ENCODE measurements around the gene MRTFB. TPM values are rescaled to one million over a fixed set of nuclear protein-coding genes. Genes with fewer than 3 reads are reported as not detected.

The MRTFB gene
- total and polyA plus RNA-seq, 2 experiments from 2014 or later = 13.9 to 22.2 TPM

DNA sequence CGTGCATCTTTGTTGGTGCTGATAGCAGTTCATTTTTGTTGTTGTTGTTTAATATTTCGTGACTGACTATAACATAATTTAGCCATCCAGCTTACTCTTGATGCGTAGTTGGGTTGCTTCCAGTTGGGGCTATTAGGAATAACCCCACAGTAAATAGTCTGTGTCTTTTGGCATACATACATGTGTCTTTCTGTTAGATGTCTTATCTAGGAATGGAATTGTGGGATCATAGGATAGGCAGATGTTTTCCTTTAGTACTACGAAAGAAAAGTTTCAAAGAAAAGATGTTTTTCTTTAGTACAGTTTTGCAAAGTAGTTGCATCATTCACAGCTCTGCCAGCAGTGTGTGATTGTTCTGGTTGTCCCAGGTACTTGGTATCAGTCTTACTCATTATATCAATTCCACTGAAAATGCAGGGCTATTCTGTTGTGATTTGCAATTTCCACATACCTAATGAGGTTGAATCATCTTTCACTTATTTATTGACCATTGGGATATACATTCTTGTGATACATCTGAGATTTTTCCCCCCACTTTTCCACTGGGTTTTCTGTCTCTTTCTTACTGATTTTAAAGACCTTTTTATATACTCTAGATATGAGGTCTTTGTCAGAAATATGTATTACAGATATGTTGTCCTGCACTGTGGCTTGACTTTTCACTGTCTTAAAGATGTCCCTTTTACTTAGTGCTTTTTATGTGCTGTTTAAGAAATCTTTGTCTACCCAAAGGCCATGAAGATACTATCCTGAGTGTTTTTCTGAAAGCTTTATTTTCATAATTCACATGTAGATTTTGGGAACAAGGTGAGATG is 173.3 kb downstream of the MRTFB start:
- H3K9me3 Mint-ChIP-seq = no peaks in the 10 kb centered on the region
- DNase-seq (ENCODE audit: low spot score) (no peak), ATAC-seq (no peak)
- peaks cover 27% of the 10 kb centered on the region for H3K36me3 Mint-ChIP-seq (ENCODE audit: low read depth)
- H3K27me3 ChIP-seq (ENCODE audit: insufficient read depth) = no peaks in the 10 kb centered on the region
- no peaks in the 10 kb centered on the region for H3K4me1 Mint-ChIP-seq
- no peak overlapping the region for H2AFZ ChIP-seq
- H3K9me2 ChIP-seq (ENCODE audit: insufficient read depth) = no peaks in the 10 kb centered on the region
- no peak overlapping the region for H3K4me3 Mint-ChIP-seq
- no peak overlapping the region for H3K4me3 ChIP-seq
- no peaks in the 10 kb centered on the region for H3K27me3 Mint-ChIP-seq (ENCODE audit: insufficient read depth, low read depth, poor library complexity)
- no peaks in the 10 kb centered on the region for H3K79me2 ChIP-seq (replicated peaks; ENCODE audit: insufficient read depth)
- peaks cover 23% of the 10 kb centered on the region for H3K36me3 ChIP-seq (ENCODE audit: insufficient read depth)
- no peak overlapping the region for H3K27ac ChIP-seq (ENCODE audit: low read depth)
- no peaks in the 10 kb centered on the region for H3K4me1 ChIP-seq (ENCODE audit: insufficient read depth)
- no peak overlapping the region for H3K27ac Mint-ChIP-seq
- H3F3A ChIP-seq (replicated peaks; ENCODE audit: low read depth) = no peaks in the 10 kb centered on the region
- no peak for TF ChIP-seq EZH2 (IDR thresholded peaks at IDR 0.05; ENCODE audit: low read depth, unreplicated experiment)
- H3K4me2 ChIP-seq = no peak overlapping the region
- 0 out of 2 replicates have a peak, but pooled peaks cover 3% of the 10 kb centered on the region for H4K20me1 ChIP-seq (replicated peaks; ENCODE audit: insufficient read depth)

- Histone ChIP-seq H3K9me2 (ENCODE audit: insufficient read depth) (no peaks in the 10 kb centered on the region), H3F3A (replicated peaks; ENCODE audit: low read depth) (peaks cover 5% of the 10 kb centered on the region; the same call in 1 of the 2 replicates), H3K79me2 (replicated peaks; ENCODE audit: insufficient read depth) (no peaks in the 10 kb centered on the region), H3K4me1 (ENCODE audit: insufficient read depth) (no peaks in the 10 kb centered on the region; the same call in 1 of the 2 replicates), H3K36me3 (ENCODE audit: insufficient read depth) (peaks cover 31% of the 10 kb centered on the region), H3K27me3 (ENCODE audit: insufficient read depth) (no peaks in the 10 kb centered on the region), H2AFZ (no peak overlapping the region), H3K4me3 (no peak overlapping the region), H4K20me1 (replicated peaks; ENCODE audit: insufficient read depth) (peaks cover 7% of the 10 kb centered on the region; the same call in 1 of the 2 replicates), H3K27ac (ENCODE audit: low read depth) (0 out of 2 replicates have a peak overlapping the region, but pooled peaks have one; percentile 21), H3K4me2 (no peak overlapping the region)
- peaks cover 55% of the 10 kb centered on the region for H3K36me3 Mint-ChIP-seq (ENCODE audit: low read depth)
- no peak for TF ChIP-seq NANOG (IDR thresholded peaks at IDR 0.05; ENCODE audit: borderline replicate concordance)
- TF ChIP-seq ZNF462 (CRISPR knock-in tag; IDR thresholded peaks at IDR 0.05) = no peak
- TF ChIP-seq, protein P1, sequence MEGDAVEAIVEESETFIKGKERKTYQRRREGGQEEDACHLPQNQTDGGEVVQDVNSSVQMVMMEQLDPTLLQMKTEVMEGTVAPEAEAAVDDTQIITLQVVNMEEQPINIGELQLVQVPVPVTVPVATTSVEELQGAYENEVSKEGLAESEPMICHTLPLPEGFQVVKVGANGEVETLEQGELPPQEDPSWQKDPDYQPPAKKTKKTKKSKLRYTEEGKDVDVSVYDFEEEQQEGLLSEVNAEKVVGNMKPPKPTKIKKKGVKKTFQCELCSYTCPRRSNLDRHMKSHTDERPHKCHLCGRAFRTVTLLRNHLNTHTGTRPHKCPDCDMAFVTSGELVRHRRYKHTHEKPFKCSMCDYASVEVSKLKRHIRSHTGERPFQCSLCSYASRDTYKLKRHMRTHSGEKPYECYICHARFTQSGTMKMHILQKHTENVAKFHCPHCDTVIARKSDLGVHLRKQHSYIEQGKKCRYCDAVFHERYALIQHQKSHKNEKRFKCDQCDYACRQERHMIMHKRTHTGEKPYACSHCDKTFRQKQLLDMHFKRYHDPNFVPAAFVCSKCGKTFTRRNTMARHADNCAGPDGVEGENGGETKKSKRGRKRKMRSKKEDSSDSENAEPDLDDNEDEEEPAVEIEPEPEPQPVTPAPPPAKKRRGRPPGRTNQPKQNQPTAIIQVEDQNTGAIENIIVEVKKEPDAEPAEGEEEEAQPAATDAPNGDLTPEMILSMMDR (conservative IDR thresholded peaks at IDR 0.05; ENCODE audit: low read depth in 2 of 2) = no peak
- TF ChIP-seq, protein P2, sequence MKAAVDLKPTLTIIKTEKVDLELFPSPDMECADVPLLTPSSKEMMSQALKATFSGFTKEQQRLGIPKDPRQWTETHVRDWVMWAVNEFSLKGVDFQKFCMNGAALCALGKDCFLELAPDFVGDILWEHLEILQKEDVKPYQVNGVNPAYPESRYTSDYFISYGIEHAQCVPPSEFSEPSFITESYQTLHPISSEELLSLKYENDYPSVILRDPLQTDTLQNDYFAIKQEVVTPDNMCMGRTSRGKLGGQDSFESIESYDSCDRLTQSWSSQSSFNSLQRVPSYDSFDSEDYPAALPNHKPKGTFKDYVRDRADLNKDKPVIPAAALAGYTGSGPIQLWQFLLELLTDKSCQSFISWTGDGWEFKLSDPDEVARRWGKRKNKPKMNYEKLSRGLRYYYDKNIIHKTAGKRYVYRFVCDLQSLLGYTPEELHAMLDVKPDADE (IDR thresholded peaks at IDR 0.05) = no peak
- TF ChIP-seq EZH2 (IDR thresholded peaks at IDR 0.05; ENCODE audit: low read depth, unreplicated experiment) = no peak
- TF ChIP-seq EZH2phosphoT487 (IDR thresholded peaks at IDR 0.05; ENCODE audit: unreplicated experiment) = no peak
- no peak for TF ChIP-seq ZNF114 (CRISPR knock-in tag; IDR thresholded peaks at IDR 0.05)
- no peak for TF ChIP-seq STAT1 (IDR thresholded peaks at IDR 0.05; ENCODE audit: unreplicated experiment)
- TF ChIP-seq ZNF331 (CRISPR knock-in tag; IDR thresholded peaks at IDR 0.05; ENCODE audit: low read depth) = no peak
- H3K4me1 Mint-ChIP-seq = peaks cover 2% of the 10 kb centered on the region
- H3K27me3 Mint-ChIP-seq (ENCODE audit: insufficient read depth, low read depth, poor library complexity) = peaks cover 7% of the 10 kb centered on the region
- DNase-seq (ENCODE audit: low spot score) (no peak), ATAC-seq (no peak)
- H3K4me3 Mint-ChIP-seq = no peak overlapping the region
- H3K27ac Mint-ChIP-seq = no peak overlapping the region
- peaks cover 3% of the 10 kb centered on the region; the same call in 1 of the 3 replicates for H3K9me3 Mint-ChIP-seq
These were observed 177.7 kb downstream of the MRTFB start for GRCh38 chr16:14248791-14249190.
